Parathyroid adenoma (tissue), 2 donors: ENCODE measurements around the gene MAML2.

Experiments
- H2AFZ ChIP-seq: fragments of 300-600 bp; sonication (generic); one replicate; pipeline ENCODE4 v1.7.0; 2017; ENCODE audit warnings: antibody characterized with exemption, mild to moderate bottlenecking
- H3K27ac ChIP-seq: fragments of 300-600 bp; sonication (generic); one replicate; pipeline ENCODE4 v1.7.0; 2017
- H3K27me3 ChIP-seq: fragments of 300-600 bp; sonication (generic); one replicate; pipeline ENCODE4 v1.7.0; 2017; ENCODE audit warnings: low read length; ENCODE audit not compliant: control insufficient read depth, insufficient read depth
- H3K36me3 ChIP-seq: fragments of 300-600 bp; sonication (generic); one replicate; pipeline ENCODE4 v1.7.0; 2017; ENCODE audit warnings: low read length; ENCODE audit not compliant: control insufficient read depth, insufficient read depth
- H3K4me1 ChIP-seq: fragments of 300-600 bp; sonication (generic); one replicate; pipeline ENCODE4 v1.7.0; 2017; ENCODE audit warnings: control low read depth
- H3K4me2 ChIP-seq: fragments of 300-600 bp; sonication (generic); one replicate; pipeline ENCODE4 v1.7.0; 2017; ENCODE audit warnings: low read length
- H3K4me3 ChIP-seq: fragments of 300-600 bp; sonication (generic); one replicate; pipeline ENCODE4 v1.7.0; 2017; ENCODE audit warnings: low read depth, low read length
- H3K79me2 ChIP-seq: fragments of 300-600 bp; sonication (generic); one replicate; pipeline ENCODE4 v1.7.0; 2017; ENCODE audit warnings: control low read depth
- H3K9ac ChIP-seq: fragments of 300-600 bp; sonication (generic); one replicate; pipeline ENCODE4 v1.7.0; 2017; ENCODE audit warnings: mild to moderate bottlenecking
- H3K9me3 ChIP-seq: fragments of 300-600 bp; sonication (generic); one replicate; pipeline ENCODE4 v1.7.0; 2017; ENCODE audit warnings: low read length; ENCODE audit not compliant: control insufficient read depth
- TF ChIP-seq, protein P1 (sequence below): fragments of 300-600 bp; sonication (generic); IDR thresholded peaks from one replicate; pipeline ENCODE4 v1.7.0; 2017; ENCODE audit warnings: antibody characterized with exemption, mild to moderate bottlenecking
- donor health status: primary hyperparathyroidism.

The MAML2 gene

DNA sequence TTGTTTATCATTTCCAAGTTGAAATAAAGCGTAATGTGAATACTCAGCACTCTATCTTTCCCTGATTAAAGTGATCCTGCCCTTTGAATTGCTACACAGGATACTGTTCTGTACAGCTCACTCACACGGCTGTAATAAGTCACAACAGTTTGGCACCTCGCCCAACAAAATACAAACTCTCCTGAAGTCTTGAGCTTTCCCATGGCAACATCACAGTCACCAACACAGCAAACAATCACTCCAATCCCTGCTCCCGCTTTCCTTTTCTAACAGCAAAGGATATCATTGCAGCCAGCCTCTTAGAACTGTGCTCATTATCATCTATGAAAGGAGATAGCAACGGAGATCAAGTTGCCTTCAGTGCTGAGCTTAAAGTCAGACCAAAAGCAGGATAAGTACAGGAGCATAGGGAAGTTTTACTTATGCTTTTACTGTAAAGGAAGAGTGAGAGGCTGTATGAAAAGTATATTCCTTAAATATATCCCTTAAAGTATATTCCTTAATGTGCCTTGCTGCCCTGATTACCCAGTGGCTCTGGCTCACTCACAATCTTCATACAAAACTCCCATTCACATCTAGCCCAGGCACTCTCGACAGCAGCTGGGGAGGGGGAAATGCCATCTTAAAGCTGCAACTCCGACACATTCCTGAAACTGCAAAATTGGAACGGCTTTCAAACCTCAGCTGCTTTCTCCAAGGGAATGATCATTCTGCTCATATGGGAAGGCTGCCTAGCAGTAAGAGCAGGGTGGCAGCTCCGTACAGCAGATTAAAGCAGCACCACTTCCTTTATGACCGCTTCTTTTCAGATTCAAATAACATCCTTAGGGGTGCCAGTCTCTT is 35.8 kb downstream of the MAML2 start:
- Histone ChIP-seq H2AFZ (peak overlapping the region; percentile 62), H3K27ac (peak overlapping the region; percentile 92), H3K36me3 (no peaks in the 10 kb centered on the region), H3K27me3 (no peaks in the 10 kb centered on the region), H3K4me1 (peaks cover 21% of the 10 kb centered on the region), H3K79me2 (peaks cover 3% of the 10 kb centered on the region), H3K9me3 (no peaks in the 10 kb centered on the region), H3K9ac (no peak overlapping the region), H3K4me2 (peak overlapping the region; percentile 66), H3K4me3 (peak overlapping the region; percentile 33)
- TF ChIP-seq, protein P1, sequence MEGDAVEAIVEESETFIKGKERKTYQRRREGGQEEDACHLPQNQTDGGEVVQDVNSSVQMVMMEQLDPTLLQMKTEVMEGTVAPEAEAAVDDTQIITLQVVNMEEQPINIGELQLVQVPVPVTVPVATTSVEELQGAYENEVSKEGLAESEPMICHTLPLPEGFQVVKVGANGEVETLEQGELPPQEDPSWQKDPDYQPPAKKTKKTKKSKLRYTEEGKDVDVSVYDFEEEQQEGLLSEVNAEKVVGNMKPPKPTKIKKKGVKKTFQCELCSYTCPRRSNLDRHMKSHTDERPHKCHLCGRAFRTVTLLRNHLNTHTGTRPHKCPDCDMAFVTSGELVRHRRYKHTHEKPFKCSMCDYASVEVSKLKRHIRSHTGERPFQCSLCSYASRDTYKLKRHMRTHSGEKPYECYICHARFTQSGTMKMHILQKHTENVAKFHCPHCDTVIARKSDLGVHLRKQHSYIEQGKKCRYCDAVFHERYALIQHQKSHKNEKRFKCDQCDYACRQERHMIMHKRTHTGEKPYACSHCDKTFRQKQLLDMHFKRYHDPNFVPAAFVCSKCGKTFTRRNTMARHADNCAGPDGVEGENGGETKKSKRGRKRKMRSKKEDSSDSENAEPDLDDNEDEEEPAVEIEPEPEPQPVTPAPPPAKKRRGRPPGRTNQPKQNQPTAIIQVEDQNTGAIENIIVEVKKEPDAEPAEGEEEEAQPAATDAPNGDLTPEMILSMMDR: no peak

DNA sequence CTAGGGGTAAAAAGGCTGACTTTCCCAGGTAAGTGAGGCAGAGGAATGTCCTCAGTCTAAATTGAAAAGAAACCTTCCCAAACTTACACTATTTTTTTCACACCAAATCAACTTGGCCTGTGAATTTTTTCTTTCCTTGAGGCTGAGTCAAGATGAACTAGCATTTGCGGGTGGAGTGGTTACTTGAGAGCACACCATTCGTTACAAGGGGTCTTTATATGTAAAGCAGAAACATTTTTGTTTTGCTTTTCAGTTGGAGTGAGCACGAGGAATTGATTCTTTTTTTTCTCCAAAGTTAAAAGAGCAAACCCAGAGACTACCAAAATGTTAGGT is 36.4 kb downstream of the MAML2 start:
- Histone ChIP-seq H3K4me3 (peak overlapping the region; percentile 33), H3K4me1 (peaks cover 19% of the 10 kb centered on the region)

DNA sequence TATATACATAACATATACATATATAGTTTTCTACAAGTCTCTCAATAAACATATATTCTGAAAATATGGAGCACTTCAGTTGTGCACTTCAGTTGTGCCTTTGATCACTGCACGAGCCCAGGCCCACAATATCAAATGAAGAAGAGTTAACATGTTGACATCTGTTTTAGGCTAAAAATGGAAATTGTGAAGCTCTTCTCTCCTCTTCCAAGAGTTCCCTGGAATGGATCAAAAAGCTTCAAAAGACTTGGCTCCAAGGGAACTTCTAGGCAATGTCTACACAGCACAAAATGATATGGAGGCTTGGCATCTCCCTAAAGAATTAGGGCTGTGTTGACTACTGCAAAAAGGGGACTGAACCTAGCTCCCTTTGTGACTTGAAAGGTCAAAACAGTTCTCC is 36.9 kb downstream of the MAML2 start:
- TF ChIP-seq, protein P1: no peak
- H3K79me2 ChIP-seq: peaks cover 13% of the 10 kb centered on the region

More for the DNA sequence above, 36.4 kb downstream of the MAML2 start:
- Histone ChIP-seq H3K9me3 (no peaks in the 10 kb centered on the region), H2AFZ (peak overlapping the region; percentile 62), H3K79me2 (peaks cover 9% of the 10 kb centered on the region), H3K4me2 (peak overlapping the region; percentile 66), H3K27me3 (no peaks in the 10 kb centered on the region), H3K27ac (peak overlapping the region; percentile 92), H3K9ac (no peak overlapping the region), H3K36me3 (no peaks in the 10 kb centered on the region)
- TF ChIP-seq, protein P1: no peak

DNA sequence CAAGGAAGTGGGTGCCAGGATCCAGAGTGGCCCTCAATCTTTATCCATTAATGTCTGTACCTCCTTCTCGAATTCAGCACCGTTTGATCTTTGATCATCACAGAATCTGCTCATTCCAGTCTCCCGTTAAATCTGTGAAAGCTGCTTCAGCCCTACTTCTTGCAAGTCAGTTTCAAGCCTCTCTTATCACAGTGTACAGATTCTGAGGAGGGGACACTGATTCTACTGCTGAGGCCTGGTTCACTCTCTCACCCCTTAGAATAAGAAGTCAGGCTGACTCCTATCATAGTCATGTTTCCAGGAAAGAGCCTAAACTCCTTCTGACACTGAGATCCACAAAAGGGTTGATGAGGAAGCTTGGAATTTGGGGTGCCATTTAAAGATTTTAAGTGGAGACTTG is 39.0 kb downstream of the MAML2 start:
- no peak overlapping the region for H3K27ac ChIP-seq
- H3K36me3 ChIP-seq: no peaks in the 10 kb centered on the region
- TF ChIP-seq, protein P1: no peak
- peaks cover 15% of the 10 kb centered on the region for H3K79me2 ChIP-seq
- no peak overlapping the region for H3K4me3 ChIP-seq
- peaks cover 25% of the 10 kb centered on the region for H3K4me1 ChIP-seq
- H3K4me2 ChIP-seq: no peak overlapping the region
- H3K9ac ChIP-seq: no peak overlapping the region
- no peak overlapping the region for H2AFZ ChIP-seq
- no peaks in the 10 kb centered on the region for H3K27me3 ChIP-seq
- no peaks in the 10 kb centered on the region for H3K9me3 ChIP-seq

More for the DNA sequence above, 36.9 kb downstream of the MAML2 start:
- H2AFZ ChIP-seq: no peak overlapping the region
- H3K4me1 ChIP-seq: peaks cover 16% of the 10 kb centered on the region
- H3K27ac ChIP-seq: peak overlapping the region; percentile 92
- H3K36me3 ChIP-seq: no peaks in the 10 kb centered on the region
- no peak overlapping the region for H3K4me3 ChIP-seq
- no peak overlapping the region for H3K9ac ChIP-seq
- peak overlapping the region; percentile 66 for H3K4me2 ChIP-seq
- H3K27me3 ChIP-seq: no peaks in the 10 kb centered on the region
- H3K9me3 ChIP-seq: no peaks in the 10 kb centered on the region

DNA sequence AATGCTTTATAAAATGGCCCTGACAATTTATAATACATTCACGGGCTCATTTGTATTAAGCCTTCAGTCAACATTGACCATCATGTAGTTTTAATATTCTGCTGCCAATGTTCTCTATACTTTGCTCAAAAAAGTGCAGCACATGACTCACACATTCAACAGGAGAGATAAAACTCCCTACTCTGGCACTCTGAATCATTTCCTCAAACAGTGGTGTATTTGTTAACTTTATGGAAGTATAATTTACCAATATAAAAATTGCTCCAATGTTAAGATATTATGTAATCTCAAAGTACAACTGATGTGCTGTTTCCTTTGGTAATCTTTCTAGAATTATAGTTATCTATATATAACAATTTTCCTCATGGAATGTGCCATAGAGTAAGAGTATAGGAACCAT is 39.9 kb downstream of the MAML2 start:
- H3K9me3 ChIP-seq: no peaks in the 10 kb centered on the region
- H2AFZ ChIP-seq: no peak overlapping the region
- H3K27ac ChIP-seq: no peak overlapping the region
- no peaks in the 10 kb centered on the region for H3K27me3 ChIP-seq
- peaks cover 15% of the 10 kb centered on the region for H3K79me2 ChIP-seq
- H3K4me2 ChIP-seq: no peak overlapping the region
- no peaks in the 10 kb centered on the region for H3K36me3 ChIP-seq
- H3K9ac ChIP-seq: no peak overlapping the region
- peaks cover 24% of the 10 kb centered on the region for H3K4me1 ChIP-seq
- TF ChIP-seq, protein P1: no peak
- no peak overlapping the region for H3K4me3 ChIP-seq
